Transverse colon (tissue), 4 donors: ENCODE results near the gene AOPEP.

ENCODE experiments used
- CTCF ChIP-seq, 5 experiments: fragments of 200-600 bp in 3 of 5; fragments of 450-650 bp in 2 of 5; sonication (generic) in 3 of 5; IDR thresholded peaks; 1 replicate in 2 of 5; 2 replicates in 3 of 5; pipeline ENCODE4 v1.5.1; 2016 to 2017; ENCODE audit warnings: antibody characterized with exemption in 5 of 5, inconsistent platforms in 3 of 5, mild to moderate bottlenecking in 2 of 5, moderate library complexity in 1 of 5
- POLR2AphosphoS5 ChIP-seq, 3 donors: sonication (generic); formaldehyde crosslinking; IDR thresholded peaks; one replicate each; pipeline ENCODE4 v1.6.1; 2016; ENCODE audit warnings: antibody characterized with exemption in 3 of 3

GRCh38 chr9:94918038-94918753 is 191.7 kb downstream of the AOPEP start:
- TF ChIP-seq CTCF (IDR thresholded peaks at IDR 0.05) (no peak), POLR2AphosphoS5 (IDR thresholded peaks at IDR 0.05) (no peak)
